Measurements from ENCODE around the gene IL9R.

GRCh38 chrX:155998116-155998515, 620 bp downstream of the IL9R start:
- TF ChIP-seq CTCF (IDR thresholded peaks at IDR 0.05 in 4 of 5, conservative IDR thresholded peaks at IDR 0.05 in 1 of 5) = no peak
- TF ChIP-seq POLR2A (IDR thresholded peaks at IDR 0.05) = no peak

Measured in gastrocnemius medialis (tissue), 4 donors.